ENCODE measurements around the gene ITPR2. TPM values are rescaled to one million over a fixed set of nuclear protein-coding genes. Genes with fewer than 3 reads are reported as not detected.

The ITPR2 gene
- total RNA-seq, 1 donor, result 77.7 TPM

DNA sequence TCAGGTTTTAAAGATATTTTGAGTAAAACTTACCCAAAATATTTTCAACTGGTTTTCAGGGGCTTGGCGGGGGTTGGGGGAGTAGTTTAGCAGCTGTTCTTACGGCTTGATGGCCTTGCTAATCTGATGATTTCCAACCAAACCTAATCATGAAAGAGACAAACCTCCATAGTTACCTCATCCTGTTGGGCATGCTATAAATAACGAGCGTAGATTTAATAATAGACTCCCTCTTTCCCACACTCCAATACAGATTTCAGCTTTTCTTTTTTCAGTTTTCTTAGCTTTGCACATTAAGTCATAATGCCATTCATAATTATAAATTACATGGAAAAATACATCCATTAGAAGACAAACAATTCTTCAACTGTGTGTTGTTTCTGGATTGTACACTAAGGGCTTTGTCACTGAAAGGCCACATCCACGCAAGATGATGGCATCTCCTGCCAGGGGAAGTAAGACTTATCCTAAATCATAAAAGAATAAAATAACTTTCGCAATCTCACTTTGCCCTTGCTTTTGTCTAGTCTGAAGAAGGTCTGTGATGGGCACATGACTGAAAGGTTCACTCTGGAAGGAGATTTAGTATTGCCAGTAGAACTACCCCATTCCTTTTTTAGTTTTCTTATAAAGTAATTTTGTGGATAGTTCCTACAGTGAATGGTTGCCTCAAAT lies 23.2 kb downstream of the ITPR2 start:
- H3K4me3 ChIP-seq (ENCODE audit: low read depth, low read length), result no peak overlapping the region
- no peak for TF ChIP-seq CTCF (IDR thresholded peaks at IDR 0.05; ENCODE audit: insufficient read depth, low read depth, low read length)
- DNase-seq (ENCODE audit: low read depth), result no peak

GRCh38 chr12:26808766-26809476 lies 24.1 kb downstream of the ITPR2 start:
- H3K4me3 ChIP-seq (ENCODE audit: low read depth, low read length), result no peak overlapping the region
- no peak for DNase-seq (ENCODE audit: low read depth)
- no peak for TF ChIP-seq CTCF (IDR thresholded peaks at IDR 0.05; ENCODE audit: insufficient read depth, low read depth, low read length)

DNA sequence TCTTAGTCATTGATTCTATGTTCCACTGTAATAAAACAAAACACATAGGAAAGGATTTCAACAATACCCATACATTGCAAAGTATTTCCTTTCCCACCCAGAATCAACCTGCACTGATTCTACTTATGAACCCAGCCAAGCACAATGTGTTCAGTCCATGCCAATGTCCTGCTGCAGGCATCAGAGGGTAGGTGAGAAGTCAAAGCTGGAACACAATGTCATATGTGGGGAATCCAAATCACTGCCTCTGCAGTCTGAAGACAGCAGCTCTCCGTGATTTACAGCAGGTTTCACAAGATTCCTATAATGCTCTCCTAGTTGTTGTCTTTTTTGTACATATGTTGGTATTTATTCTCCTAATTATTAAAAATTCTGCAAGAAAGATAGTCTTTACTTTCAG lies 25.7 kb downstream of the ITPR2 start:
- DNase-seq (ENCODE audit: low read depth), result no peak
- no peak for TF ChIP-seq CTCF (IDR thresholded peaks at IDR 0.05; ENCODE audit: insufficient read depth, low read depth, low read length)

DNA sequence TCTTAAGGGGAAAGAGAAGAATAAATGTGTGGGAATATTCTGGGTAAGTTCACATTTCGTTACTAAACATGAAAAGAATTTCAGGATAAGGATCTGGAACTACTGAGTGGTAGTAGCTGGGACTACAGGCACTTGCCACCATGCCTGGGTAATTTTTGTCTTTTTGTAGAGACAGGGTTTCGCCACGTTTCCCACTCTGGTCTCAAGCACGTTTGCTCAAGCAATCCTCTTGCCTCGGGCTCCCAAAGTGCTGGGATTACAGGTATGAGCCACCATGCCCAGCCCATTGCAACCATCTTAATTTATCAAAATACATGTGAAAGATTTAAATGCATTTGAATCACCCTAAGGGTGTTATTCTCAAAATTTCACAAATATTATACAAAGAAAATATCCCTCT lies 26.4 kb downstream of the ITPR2 start:
- no peak for DNase-seq (ENCODE audit: low read depth)
- TF ChIP-seq CTCF (IDR thresholded peaks at IDR 0.05; ENCODE audit: insufficient read depth, low read depth, low read length), result no peak
- H3K4me3 ChIP-seq (ENCODE audit: low read depth, low read length), result no peak overlapping the region

More for the DNA sequence above, 25.7 kb downstream of the ITPR2 start:
- H3K4me3 ChIP-seq (ENCODE audit: low read depth, low read length), result no peak overlapping the region

GRCh38 chr12:26805401-26805971 lies 27.5 kb downstream of the ITPR2 start:
- DNase-seq (ENCODE audit: low read depth), result no peak
- H3K4me3 ChIP-seq (ENCODE audit: low read depth, low read length), result no peak overlapping the region
- no peak for TF ChIP-seq CTCF (IDR thresholded peaks at IDR 0.05; ENCODE audit: insufficient read depth, low read depth, low read length)

- TF ChIP-seq CTCF (IDR thresholded peaks at IDR 0.05; ENCODE audit: insufficient read depth, low read depth, low read length), result no peak
- peak; percentile 44 for DNase-seq (ENCODE audit: low read depth)
- H3K4me3 ChIP-seq (ENCODE audit: low read depth, low read length), result no peak overlapping the region
Observed at GRCh38 chr12:26803552-26803951, 29.4 kb downstream of the ITPR2 start.

Measured in fibroblast of villous mesenchyme (primary cell).